ENCODE measurements around the gene FTO.

The FTO gene

GRCh38 chr16:54143410-54143809, 439.5 kb downstream of the FTO start:
- H3K4me3 ChIP-seq (ENCODE audit: low read depth, low read length): no peak overlapping the region
- TF ChIP-seq CTCF (IDR thresholded peaks at IDR 0.05; ENCODE audit: insufficient read depth, low read depth, low read length, missing control alignments): no peak
- DNase-seq (ENCODE audit: low read depth): no peak

- no peak for DNase-seq (ENCODE audit: low read depth)
- TF ChIP-seq CTCF (IDR thresholded peaks at IDR 0.05; ENCODE audit: insufficient read depth, low read depth, low read length, missing control alignments): no peak
- no peak overlapping the region for H3K4me3 ChIP-seq (ENCODE audit: low read depth, low read length)
Observed at GRCh38 chr16:54143934-54144571, 440.1 kb downstream of the FTO start.

GRCh38 chr16:54144572-54144947, 440.6 kb downstream of the FTO start:
- no peak for TF ChIP-seq CTCF (IDR thresholded peaks at IDR 0.05; ENCODE audit: insufficient read depth, low read depth, low read length, missing control alignments)
- DNase-seq (ENCODE audit: low read depth): no peak
- no peak overlapping the region for H3K4me3 ChIP-seq (ENCODE audit: low read depth, low read length)

- TF ChIP-seq CTCF (IDR thresholded peaks at IDR 0.05; ENCODE audit: insufficient read depth, low read depth, low read length, missing control alignments): no peak
- no peak overlapping the region for H3K4me3 ChIP-seq (ENCODE audit: low read depth, low read length)
- DNase-seq (ENCODE audit: low read depth): no peak
Observed at GRCh38 chr16:54145881-54146280, 441.9 kb downstream of the FTO start.

GRCh38 chr16:54148974-54149373, 445.0 kb downstream of the FTO start:
- no peak overlapping the region for H3K4me3 ChIP-seq (ENCODE audit: low read depth, low read length)
- no peak for DNase-seq (ENCODE audit: low read depth)
- TF ChIP-seq CTCF (IDR thresholded peaks at IDR 0.05; ENCODE audit: insufficient read depth, low read depth, low read length, missing control alignments): no peak

- no peak overlapping the region for H3K4me3 ChIP-seq (ENCODE audit: low read depth, low read length)
- no peak for DNase-seq (ENCODE audit: low read depth)
- TF ChIP-seq CTCF (IDR thresholded peaks at IDR 0.05; ENCODE audit: insufficient read depth, low read depth, low read length, missing control alignments): no peak
Observed at GRCh38 chr16:54150861-54151260, 446.9 kb downstream of the FTO start.

Measured in GM12865 (cell line).